Measurements from ENCODE around the gene PCBP3.

The PCBP3 gene

GRCh38 chr21:45899317-45900033 is 255.9 kb downstream of the PCBP3 start:
- no peak for DNase-seq

GRCh38 chr21:45900034-45900868 is 256.7 kb downstream of the PCBP3 start:
- no peak for DNase-seq

- DNase-seq, result no peak
These were observed 257.7 kb downstream of the PCBP3 start for GRCh38 chr21:45901061-45901690.

- no peak for DNase-seq
These were observed 258.9 kb downstream of the PCBP3 start for GRCh38 chr21:45902292-45902995.

GRCh38 chr21:45905196-45905595 is 261.7 kb downstream of the PCBP3 start:
- no peak for DNase-seq

GRCh38 chr21:45906196-45906805 is 262.8 kb downstream of the PCBP3 start:
- DNase-seq, result no peak

DNA sequence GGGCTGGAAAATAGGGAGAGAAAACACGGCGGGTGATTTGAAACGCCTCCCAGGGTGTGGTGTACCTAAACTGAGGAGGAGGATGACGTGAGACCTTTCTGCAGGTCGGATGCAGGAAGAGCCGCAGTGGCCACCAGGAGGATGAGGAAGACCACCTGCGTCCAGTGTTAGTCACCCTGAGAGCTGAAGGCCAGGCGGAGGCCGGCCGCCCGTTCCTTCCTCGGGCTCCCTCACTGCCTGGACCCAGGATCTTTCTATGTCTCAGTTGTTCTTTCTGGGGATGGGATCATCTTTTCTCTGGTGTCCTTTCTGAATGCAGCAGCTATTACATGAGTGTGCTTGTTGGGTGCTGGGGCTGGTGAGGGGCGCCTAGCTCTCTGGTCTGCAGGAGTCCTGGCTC is 263.3 kb downstream of the PCBP3 start:
- DNase-seq, result no peak

DNA sequence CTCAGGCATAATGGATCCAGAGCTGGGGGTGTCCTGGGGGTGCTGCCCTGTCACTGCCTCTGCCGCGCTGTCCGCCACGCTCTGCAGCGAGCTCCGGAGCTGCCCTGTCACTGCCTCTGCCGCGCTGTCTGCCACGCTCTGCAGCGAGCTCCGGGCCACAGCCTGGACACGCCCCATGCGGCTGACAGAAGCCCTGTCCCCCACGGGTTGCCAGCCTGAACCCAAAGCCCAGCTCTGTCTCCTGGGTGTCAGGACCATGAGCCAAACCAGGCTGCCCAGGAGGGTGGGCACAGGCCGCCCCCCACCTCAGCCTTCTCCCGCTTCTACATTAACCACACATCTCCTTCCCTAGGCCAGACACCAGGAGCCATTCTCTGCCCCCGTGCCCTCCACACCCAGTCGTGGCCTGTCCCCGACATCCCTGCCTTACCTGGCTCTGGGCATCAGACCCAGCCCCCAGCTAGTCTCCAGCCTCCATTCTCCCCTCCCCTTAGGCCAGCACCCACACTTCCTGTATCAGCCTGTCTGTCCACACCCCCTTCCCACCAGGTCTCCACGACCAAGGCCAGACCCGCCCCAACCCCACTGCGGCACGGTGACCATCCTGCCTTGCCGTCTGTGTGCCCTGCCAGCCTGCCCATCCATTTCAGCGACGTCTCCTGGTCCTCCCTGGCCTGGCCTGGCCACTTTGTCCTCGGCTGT is 265.2 kb downstream of the PCBP3 start:
- no peak for DNase-seq

DNA sequence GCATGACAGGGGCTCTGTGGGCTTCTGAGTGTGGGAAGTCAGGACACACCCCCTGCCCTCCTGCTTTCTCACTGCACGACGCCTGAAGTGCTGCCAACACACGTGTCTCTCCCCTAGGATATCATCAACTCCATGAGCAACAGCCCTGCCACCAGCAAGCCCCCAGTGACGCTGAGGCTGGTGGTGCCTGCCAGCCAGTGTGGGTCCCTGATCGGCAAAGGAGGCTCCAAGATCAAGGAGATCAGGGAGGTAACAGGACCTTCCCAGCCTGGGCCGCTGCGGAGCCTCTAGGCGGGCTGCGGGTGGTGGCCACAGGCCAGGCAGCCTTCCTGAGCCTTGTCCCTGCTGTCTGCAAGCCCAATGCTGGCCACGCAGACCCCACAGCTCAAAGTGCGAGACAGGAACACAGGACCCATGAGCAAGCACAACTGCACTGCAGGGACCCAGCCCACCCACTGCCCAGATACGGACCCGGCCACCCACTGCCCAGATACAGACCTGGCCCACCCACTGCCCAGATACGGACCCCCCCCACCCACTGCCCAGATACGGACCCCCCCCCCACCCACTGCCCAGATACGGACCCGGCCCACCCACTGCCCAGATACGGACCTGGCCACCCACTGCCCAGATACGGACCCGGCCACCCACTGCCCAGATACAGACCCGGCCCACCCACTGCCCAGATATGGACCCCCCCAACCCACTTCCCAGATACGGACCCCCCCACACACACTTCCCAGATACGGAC is 265.9 kb downstream of the PCBP3 start:
- DNase-seq, result no peak

DNA sequence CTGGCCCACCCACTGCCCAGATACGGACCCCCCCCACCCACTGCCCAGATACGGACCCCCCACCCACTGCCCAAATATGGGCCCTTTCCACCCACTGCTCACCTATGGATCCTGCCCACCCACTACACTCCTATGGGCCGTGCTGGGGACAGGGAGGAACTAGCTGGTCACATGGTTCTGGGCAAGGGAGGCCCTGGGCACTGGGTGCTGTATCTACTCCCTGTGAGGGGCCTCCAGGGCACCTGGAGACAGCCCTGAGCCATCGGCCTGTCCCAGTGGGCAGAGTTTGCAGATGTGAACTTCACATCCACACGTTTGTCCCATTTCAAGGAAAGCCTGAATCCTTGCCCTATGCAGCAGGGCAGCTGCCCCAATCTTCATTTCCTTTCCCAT is 266.6 kb downstream of the PCBP3 start:
- DNase-seq, result no peak

DNA sequence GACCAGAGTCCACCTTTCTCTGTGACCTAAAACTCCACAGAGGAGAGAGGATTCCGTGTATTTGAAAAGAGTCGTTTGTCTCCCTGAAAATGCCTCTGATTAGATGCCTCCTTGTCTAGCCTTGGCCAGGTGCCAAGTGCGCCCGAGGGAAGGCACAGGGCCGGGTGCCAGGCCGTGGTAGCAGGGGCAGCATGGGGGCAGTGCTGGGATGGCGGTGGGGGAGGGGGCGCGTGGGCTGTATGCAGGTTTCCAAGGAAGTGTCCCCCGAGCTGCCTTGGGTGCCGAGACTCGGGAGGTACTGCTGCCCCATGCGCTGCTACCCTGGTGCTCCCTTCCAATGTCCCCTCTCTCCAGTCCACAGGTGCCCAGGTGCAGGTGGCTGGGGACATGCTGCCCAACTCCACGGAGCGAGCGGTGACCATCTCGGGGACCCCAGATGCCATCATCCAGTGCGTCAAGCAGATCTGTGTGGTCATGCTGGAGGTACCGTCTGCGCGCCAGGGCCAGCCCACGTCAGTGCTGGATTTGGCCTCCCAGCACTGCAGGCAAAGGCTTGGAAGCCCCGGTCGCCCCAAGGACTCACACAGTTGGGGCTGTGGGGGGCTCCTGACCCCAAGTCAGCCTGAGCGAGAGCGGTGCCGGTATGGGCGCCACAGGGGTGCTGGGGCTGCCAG is 267.2 kb downstream of the PCBP3 start:
- no peak for DNase-seq

DNA sequence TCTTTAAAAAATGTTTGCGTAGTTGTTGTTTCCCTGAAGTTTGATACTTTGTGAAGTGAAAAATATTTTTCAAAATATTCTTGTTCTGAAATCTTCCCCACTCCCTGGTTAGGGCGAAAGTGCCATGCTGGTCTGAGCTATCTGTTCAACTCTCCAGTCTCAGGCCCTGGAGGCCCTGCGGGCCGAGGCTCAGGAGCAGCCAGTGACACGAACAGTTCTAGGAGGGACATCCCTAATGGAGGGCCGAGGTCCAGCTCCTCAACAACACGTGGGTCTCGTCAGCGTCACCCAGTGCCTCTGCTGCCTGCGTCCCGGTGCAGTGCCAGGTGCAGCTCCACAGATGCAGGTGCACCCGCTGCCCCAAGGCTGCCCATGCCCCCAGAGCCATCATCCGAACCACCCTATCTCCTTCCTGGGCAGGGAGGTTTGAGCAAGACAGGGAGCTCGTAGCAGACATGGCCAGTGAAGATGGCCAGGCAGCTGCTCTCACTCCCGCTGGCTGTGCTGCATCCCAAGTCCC is 268.3 kb downstream of the PCBP3 start:
- no peak for DNase-seq

GRCh38 chr21:45912611-45913417 is 269.3 kb downstream of the PCBP3 start:
- no peak for DNase-seq

- DNase-seq, result no peak
These were observed 269.9 kb downstream of the PCBP3 start for GRCh38 chr21:45913418-45913765.

DNA sequence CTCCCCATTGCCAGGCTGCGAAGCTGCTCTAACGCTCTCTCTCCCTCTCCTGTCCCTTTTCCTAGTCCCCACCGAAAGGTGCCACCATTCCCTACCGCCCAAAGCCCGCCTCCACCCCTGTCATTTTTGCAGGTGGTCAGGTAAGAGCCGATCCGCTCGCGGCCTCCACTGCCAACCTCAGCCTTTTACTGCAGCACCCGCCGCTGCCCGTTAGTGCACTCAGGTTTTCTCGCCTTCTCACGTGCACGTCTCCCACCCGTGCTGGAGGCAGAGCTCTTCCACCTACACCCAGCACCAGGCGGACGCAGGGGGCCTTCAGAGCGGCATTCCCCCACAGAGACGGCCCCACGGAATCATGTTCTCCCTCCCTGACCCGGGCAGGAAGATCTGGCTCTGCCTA is 270.4 kb downstream of the PCBP3 start:
- no peak for DNase-seq

GRCh38 chr21:45914321-45914845 is 270.9 kb downstream of the PCBP3 start:
- no peak for DNase-seq

GRCh38 chr21:45916011-45916840 is 272.7 kb downstream of the PCBP3 start:
- no peak for DNase-seq

DNA sequence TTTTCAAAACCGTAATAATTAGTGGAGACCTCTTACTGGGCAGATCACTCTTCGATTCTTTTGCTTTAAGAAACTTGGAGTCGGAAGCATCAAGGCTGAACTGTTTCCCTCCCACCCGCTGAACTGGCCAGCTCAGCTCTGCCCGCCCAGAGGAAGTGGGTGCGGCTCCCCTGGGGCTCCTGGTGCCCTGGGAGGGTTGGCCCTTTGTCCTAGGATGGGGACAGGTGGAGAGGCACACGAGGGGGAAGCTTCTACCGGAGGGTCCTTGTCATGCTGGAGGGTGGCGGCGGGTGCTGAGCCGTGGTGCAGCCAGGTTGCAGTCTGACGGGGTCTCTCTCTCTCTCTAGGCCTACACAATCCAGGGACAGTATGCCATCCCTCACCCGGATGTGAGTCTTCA is 273.7 kb downstream of the PCBP3 start:
- DNase-seq, result no peak

DNA sequence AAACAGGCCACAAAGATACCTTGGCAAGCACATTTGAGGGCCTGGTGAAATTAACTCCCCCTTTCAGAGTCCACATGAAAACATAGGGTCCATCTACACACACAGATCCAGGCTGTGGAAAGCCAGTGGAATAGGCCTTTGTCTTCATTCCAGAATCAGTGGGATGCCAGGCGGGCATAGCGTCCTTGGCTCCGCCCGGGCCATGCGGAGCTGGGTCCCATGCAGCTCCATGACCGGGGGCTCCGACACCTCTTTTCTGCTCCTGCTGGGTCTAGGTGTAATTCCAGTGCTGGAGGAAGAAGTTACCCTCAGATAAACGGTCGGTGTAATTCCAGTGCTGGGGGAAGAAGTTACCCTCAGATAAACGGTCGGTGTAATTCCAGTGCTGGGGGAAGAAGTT is 274.5 kb downstream of the PCBP3 start:
- no peak for DNase-seq

Measured in NCI-H774 (cell line).